ENCODE results near the gene ADPGK. TPM values are rescaled to one million over a fixed set of nuclear protein-coding genes. Genes with fewer than 3 reads are reported as not detected.
"Not testable (repeated sequence)": the region's sequence is repeated elsewhere in the genome, so short reads cannot be mapped to it uniquely, and the experiment has no call there.

The ADPGK gene
- total RNA-seq, 1 donor from 2014 or later = 99.8 TPM

DNA sequence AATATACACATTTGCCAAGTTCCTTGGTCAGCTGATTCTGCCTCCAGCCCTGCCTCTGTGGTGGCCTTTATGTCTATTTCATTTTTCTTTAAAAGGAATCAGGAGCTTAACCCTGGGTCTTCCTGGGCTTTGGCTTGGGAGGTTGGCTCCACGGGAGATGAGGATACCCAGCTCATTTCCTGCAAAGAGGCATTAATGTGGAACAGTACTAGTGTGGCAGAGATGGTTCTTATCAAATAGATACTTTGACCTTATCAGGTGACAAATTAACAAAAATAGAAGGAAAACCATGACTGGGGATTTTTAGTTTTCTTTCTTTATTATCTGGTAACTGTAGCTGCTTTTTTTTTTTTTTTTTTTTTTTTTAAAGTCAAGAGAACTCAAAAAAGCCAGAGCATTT lies 54.7 kb downstream of the ADPGK start:
- Mint-ChIP-seq H3K4me1 (no peaks in the 10 kb centered on the region), H3K36me3 (ENCODE audit: low read depth) (peaks cover 39% of the 10 kb centered on the region), H3K4me3 (no peak overlapping the region), H3K27ac (no peak overlapping the region), H3K9me3 (no peaks in the 10 kb centered on the region), H3K27me3 (no peaks in the 10 kb centered on the region)
- intact Hi-C loops (cut with micrococcal nuclease) = no loop called here
- DNase-seq (no peak), ATAC-seq (ENCODE audit: low read depth) (no peak)
- ChIA-PET POLR2A (no interaction called here), CTCF (no interaction called here)
- TF ChIP-seq, protein P1, sequence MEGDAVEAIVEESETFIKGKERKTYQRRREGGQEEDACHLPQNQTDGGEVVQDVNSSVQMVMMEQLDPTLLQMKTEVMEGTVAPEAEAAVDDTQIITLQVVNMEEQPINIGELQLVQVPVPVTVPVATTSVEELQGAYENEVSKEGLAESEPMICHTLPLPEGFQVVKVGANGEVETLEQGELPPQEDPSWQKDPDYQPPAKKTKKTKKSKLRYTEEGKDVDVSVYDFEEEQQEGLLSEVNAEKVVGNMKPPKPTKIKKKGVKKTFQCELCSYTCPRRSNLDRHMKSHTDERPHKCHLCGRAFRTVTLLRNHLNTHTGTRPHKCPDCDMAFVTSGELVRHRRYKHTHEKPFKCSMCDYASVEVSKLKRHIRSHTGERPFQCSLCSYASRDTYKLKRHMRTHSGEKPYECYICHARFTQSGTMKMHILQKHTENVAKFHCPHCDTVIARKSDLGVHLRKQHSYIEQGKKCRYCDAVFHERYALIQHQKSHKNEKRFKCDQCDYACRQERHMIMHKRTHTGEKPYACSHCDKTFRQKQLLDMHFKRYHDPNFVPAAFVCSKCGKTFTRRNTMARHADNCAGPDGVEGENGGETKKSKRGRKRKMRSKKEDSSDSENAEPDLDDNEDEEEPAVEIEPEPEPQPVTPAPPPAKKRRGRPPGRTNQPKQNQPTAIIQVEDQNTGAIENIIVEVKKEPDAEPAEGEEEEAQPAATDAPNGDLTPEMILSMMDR (IDR thresholded peaks at IDR 0.05) = no peak

DNA sequence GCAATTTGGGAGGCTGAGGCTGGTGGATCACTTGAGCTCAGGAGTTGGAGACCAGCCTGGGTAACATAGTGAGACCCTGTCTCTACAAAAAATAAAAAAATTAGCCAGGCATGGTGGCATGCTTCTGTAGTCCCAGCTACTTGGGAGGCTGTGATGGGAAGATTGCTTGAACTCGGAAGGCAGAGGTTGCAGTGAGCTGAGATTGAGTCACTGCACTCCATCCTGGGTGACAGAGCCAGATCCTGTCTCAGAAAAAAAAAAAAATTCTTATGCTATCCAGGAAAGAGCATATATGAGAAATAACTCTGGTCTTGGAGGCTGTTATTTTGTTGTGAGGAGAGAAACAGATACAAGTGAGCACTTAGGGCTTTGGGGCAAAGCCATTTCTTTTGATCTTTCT lies 55.3 kb downstream of the ADPGK start:
- H3K27ac Mint-ChIP-seq; POLR2A ChIA-PET; intact Hi-C loops (cut with micrococcal nuclease): not testable (repeated sequence)

DNA sequence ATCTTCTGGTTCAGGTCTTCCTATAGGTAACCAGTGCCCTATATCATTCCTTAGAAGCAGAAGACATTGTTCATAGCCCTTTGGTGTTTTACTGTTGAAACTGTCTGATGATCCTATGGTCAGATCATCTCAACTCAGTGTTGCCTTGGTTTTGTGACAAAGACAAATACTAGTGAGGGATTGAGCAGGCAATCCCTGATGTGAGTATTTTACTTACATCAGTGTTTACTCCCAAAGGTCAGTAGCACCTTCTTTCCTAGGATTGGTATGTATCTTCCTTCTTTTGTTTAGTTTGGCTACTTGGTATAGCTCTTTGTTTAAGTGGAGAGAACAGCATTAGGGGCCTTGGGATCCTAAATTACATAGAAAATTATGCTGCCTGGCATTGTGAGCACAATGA lies 56.4 kb downstream of the ADPGK start:
- no peaks in the 10 kb centered on the region for H3K9me3 Mint-ChIP-seq
- TF ChIP-seq, protein P1 (IDR thresholded peaks at IDR 0.05) = no peak
- intact Hi-C loops (cut with micrococcal nuclease) = no loop called here
- ChIA-PET CTCF (interaction anchor here (0.8 kb wide), 1 partner anchor 355 kb away, joined by 3 read pairs; no protein-coding TSS in a partner anchor), POLR2A (no interaction called here)
- H3K27me3 Mint-ChIP-seq = no peaks in the 10 kb centered on the region
- no peak overlapping the region for H3K27ac Mint-ChIP-seq
- peaks cover 33% of the 10 kb centered on the region for H3K36me3 Mint-ChIP-seq (ENCODE audit: low read depth)
- DNase-seq (no peak), ATAC-seq (ENCODE audit: low read depth) (no peak)
- H3K4me3 Mint-ChIP-seq = no peak overlapping the region
- H3K4me1 Mint-ChIP-seq = no peaks in the 10 kb centered on the region

More for the DNA sequence above, 55.3 kb downstream of the ADPGK start:
- peaks cover 39% of the 10 kb centered on the region for H3K36me3 Mint-ChIP-seq (ENCODE audit: low read depth)
- ATAC-seq (ENCODE audit: low read depth); CTCF ChIA-PET; H3K27me3 Mint-ChIP-seq; H3K9me3 Mint-ChIP-seq; H3K4me1 Mint-ChIP-seq; H3K4me3 Mint-ChIP-seq; DNase-seq: not testable (repeated sequence)

DNA sequence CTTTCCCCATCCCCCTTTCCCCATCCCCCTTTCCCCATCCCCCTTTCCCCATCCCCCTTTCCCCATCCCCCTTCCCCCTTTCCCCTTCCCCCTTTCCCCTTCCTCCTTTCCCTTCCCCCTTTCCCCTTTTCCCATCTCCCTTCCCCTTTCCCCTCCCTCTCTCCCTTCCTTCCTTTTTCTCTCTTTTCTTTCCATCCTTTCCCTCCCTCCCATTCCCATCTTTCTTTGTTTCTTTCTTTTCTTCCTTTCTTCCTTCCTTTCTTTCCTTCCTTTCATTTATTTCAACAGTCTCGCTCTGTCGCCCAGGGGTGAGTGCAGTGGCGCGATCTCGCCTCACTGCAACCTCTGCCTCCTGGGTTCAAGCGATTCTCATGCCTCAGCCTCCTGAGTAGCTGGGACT lies 57.7 kb downstream of the ADPGK start:
- ATAC-seq (ENCODE audit: low read depth); H3K4me1 Mint-ChIP-seq; H3K27me3 Mint-ChIP-seq; DNase-seq; H3K9me3 Mint-ChIP-seq; H3K27ac Mint-ChIP-seq; CTCF ChIA-PET; H3K4me3 Mint-ChIP-seq; intact Hi-C loops (cut with micrococcal nuclease); POLR2A ChIA-PET: not testable (repeated sequence)
- peaks cover 22% of the 10 kb centered on the region for H3K36me3 Mint-ChIP-seq (ENCODE audit: low read depth)

DNA sequence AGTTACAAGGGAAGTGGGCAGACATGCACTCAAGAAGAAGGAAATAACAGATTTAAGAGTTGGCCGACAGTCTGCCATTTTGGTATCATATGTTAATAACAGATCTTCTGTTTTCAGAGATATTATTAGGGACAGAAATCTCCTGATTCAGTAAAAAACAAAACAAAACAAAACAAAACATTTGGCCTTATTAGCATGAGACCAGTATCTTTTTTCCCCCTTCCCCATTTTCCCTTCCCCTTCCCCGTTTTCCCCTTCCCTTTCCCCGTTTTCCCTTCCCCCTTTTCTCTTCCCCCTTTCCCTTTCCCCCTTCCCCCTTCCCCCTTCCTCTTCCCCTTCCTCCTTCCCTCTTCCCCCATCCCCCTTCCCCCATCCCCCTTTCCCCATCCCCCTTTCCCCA lies 58.1 kb downstream of the ADPGK start:
- ChIA-PET CTCF (no interaction called here), POLR2A (no interaction called here)
- no peaks in the 10 kb centered on the region for H3K9me3 Mint-ChIP-seq
- H3K4me1 Mint-ChIP-seq = no peaks in the 10 kb centered on the region
- H3K36me3 Mint-ChIP-seq (ENCODE audit: low read depth) = peaks cover 21% of the 10 kb centered on the region
- no peak overlapping the region for H3K4me3 Mint-ChIP-seq
- TF ChIP-seq, protein P1 (IDR thresholded peaks at IDR 0.05) = no peak
- H3K27ac Mint-ChIP-seq = no peak overlapping the region
- H3K27me3 Mint-ChIP-seq = no peaks in the 10 kb centered on the region
- no peak for DNase-seq
- no peak for ATAC-seq (ENCODE audit: low read depth)
- intact Hi-C loops (cut with micrococcal nuclease) = no loop called here

DNA sequence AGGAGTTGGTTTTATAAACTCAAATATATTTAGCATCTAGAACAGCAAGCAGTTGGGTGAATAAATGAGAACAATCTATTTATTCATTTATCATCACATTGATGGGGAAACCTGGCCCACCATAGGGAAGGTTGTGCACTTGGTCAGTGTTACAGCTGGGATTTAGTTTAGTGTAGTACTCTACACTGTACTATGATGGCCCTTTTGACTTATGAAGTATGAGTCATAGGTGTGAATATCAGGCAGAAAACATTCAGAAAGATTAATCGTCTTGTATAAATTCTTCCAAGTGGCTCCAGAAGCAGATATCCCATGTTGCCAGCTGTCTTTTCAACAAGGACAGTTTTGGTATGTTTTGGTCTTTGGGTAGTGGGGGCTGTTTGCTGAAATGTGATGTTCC lies 59.5 kb downstream of the ADPGK start:
- CTCF ChIA-PET = no interaction called here
- POLR2A ChIA-PET = interaction anchor here (0.7 kb wide), 1 partner anchor 38 kb away, joined by 3 read pairs; the partner anchor contains the start of genes BBS4 and HIGD2B
- Mint-ChIP-seq H3K9me3 (no peaks in the 10 kb centered on the region), H3K4me1 (no peaks in the 10 kb centered on the region), H3K27me3 (no peaks in the 10 kb centered on the region), H3K27ac (no peak overlapping the region), H3K36me3 (ENCODE audit: low read depth) (peaks cover 19% of the 10 kb centered on the region), H3K4me3 (no peak overlapping the region)
- no peak for DNase-seq
- TF ChIP-seq, protein P1 (IDR thresholded peaks at IDR 0.05) = no peak
- intact Hi-C loops (cut with micrococcal nuclease) = no loop called here
- ATAC-seq (ENCODE audit: low read depth) = no peak

Data from activated B cell treated with CpG ODN at 0.5 μM for 24 hours (primary cell).